Islet precursor cell (in vitro differentiated cells): ENCODE results near the gene FOXJ3.

Source experiments
- DNase-seq: peaks from one replicate; pipeline ENCODE4 v3.0.0-alpha.2; 2018

FOXJ3 gene

DNA sequence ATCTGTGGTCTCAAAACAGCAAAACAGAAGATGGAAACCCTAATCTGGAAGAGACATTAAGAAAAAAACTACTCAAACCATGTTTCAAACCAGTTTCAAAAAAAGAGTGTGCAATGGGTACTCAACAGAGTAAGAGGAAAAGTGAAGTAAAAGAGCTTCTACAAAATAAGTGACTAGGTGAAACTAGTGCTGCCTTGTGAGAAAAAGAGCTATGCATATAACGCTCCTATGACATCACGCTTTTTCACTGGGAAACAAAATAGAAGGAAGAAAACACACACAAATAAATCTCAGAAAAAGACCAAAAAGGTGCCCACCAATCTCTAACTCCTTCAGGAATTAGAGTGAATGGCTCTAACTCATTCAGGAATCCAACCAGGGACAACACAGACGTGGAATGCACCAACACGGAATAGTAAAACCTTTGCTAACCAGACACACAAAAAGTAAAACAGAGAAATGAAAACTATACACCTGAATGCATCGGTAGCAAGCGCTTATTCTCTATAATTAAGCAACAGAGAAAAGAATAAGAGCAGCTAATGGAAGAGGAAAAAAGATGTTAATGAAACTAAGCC, 1.3 kb downstream of the FOXJ3 start:
- no peak for DNase-seq

DNA sequence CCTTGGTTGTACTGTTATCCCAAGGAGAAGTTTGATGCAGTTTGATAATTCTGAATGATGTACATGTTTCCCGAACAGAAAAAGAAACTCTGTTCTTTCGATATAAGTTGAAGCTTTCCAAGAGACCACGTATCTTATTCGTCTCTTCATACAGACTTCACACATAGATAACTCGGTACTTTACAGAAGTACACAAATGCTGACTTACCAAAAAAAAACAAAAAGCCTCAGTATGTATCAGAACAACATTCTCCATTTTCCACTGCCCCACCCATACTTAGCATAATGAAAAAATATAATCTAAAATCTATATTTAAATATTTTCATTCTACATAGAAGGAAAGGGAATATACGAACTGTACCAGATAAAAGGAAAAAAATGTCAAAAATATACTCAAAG, 2.2 kb downstream of the FOXJ3 start:
- DNase-seq: no peak

DNA sequence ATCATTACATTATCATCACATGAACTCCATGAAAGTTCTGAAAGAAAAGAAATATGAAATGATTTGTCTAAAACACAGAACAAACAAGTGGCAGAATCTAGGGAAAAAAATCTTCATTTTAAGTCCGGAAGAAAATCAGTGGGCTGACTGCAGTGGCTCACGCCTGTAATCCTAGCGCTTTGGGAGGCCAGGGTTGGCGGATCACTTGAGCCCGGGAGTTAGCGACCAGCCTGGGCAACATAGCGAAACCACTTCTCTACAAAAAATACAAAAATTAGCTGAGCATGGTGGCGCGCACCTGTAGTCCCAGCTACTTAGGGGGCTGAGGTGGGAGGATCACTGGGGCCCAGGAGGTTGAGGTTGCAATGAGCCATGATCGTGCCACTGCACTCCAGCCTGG, 4.8 kb downstream of the FOXJ3 start:
- DNase-seq: no peak

GRCh38 chr1:42328916-42329496, 6.0 kb downstream of the FOXJ3 start:
- DNase-seq: no peak

DNA sequence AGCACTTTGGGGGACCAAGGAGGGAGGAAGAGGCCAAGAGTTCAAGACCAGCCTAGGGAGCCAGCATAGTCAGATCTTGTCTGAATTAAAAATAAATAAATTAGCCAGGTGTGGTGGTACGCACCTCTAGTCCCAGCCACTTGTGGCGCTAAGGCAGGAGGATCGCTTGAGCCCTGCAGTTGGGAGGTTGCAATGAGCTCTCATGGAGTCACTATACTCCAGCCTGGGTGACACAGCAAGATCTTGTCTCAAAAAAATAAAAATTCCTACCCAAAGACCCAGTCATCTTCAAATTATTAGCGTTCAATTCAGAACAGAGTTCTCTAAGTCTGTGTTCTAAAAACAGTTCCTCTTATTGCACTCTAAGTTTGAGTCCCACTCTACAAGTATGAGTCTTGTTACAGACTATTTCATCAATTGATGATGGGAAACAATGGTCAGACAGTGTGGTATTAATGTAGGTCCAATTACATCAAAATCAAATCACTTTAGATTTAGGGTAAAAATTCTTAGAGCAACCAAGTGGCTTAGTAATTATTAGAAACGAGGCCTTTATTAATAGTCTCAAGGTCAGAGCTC, 6.9 kb downstream of the FOXJ3 start:
- no peak for DNase-seq

GRCh38 chr1:42325014-42325402, 10.0 kb downstream of the FOXJ3 start:
- DNase-seq: no peak

GRCh38 chr1:42324398-42325013, 10.5 kb downstream of the FOXJ3 start:
- DNase-seq: no peak

DNA sequence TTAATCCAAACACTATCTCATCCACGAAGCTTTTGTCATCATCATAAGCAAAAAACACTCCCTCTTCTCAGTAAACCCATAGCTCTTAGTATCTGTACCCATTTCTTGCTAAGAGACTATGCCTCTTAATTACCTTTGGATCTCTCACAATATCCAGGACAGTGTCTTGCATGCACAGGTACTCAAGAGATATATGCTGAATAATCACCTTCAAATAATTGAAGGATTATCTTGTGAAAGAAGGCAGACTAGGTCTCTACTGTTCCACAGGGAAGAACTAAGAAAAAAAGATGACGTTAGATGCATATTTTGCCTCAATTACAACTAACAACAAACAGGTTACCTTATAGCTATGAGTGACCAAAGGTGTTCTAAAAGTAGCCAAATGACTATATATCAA, 11.5 kb downstream of the FOXJ3 start:
- no peak for DNase-seq

GRCh38 chr1:42322577-42322976, 12.5 kb downstream of the FOXJ3 start:
- DNase-seq: no peak

DNA sequence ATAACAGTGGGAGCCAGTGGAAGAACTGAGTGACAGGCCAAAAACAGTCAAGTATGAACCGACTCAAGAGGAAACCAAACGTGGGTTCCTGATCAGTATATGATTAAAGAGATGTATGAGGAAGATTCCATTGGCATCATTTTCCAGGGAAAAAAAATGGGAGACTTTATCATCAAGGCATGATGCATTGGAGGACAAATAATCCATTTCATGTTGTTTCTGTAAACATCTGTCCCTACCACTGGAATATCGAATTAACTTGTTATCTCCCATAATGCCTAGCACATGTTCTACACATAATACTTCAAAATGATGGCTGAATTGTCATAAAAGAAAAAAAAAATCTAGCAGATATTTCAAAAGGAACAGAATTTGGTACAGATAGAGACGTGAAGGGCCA, 13.3 kb downstream of the FOXJ3 start:
- DNase-seq: no peak

DNA sequence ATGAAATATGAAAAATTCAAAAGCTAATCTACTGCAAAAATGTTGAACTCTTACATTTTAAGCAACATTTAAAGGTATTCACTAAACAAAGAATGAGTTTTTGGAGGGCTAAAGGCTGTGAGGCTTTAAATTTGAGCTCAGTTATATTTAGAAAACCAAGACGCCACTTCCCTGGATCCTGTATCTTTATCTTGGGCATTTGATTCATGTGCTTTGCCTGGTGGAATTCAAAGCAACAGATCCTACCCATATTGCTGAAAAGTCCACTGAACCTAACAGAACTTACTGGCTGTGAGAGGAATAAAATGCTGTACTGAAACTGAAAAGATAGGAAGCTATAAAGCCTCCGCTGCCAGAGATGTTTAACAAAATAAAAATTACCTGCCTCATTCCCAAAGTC, 14.3 kb downstream of the FOXJ3 start:
- DNase-seq: no peak

DNA sequence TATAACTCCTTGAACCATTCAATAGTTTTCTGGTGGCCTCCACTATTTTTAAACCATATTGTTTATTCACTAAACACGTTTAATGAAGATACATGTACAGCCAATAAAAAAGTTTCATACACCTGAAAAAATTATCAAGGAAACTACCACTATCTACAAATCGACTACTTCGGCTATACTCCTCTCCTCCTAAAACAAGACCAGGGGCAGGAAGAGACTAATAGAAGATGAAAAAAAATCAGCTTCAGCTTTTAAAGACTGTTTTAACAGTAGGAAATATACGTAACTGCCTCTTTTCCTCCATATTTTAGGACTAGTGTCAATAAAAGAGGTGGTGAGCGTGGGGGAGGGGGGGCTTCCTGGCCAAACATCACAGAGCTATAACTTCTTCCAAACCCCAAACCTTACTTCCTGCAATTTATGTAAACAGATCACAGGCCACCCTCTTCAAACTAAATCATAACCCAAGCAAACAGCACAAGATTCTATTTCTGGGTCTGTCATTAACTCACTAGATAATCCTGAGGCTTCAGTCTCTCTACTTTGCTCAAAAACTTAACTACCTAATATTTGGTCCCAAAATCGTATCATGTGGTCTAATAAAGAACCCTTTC, 15.1 kb downstream of the FOXJ3 start:
- DNase-seq: no peak

- DNase-seq: no peak
Measured at GRCh38 chr1:42319128-42319851, 15.7 kb downstream of the FOXJ3 start.

GRCh38 chr1:42318601-42319000, 16.4 kb downstream of the FOXJ3 start:
- DNase-seq: no peak

DNA sequence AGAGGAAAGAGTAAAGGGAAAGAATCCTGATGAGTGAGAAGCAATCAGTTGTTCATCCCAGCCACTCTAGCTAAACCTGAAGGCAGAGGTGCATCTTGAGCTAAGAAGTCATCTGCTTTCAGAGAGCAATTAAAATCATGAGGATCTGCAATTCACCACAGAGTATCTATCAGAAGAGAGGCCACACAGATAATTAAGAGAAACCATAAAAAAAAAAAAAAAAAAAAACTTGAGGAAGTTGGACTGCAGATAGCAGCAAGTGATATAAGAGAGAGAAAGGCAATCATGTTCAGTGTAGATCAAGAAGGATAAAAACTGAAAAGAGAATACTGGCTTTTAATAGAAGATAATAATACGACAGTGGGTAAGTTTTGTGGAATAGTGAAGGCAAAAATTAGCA, 17.7 kb downstream of the FOXJ3 start:
- no peak for DNase-seq

GRCh38 chr1:42316292-42316691, 18.7 kb downstream of the FOXJ3 start:
- DNase-seq: no peak

DNA sequence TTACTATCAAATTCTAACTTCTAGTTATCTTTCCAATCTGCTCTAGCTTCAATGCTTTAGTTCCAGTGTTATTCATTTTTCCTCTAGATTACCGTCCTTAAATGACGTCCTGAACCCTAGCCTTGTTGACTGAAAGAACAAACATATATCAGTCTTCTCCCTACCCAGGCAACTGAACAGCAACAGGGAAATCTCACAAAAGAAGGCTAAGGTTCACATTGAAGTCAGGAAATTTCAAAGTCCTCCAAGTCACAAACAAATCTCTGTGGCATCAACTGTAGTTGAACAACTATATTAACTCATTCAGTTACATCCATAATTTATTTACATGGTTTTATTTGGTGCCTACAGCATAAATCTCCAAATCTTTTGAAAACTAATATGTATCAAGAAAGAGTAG, 19.5 kb downstream of the FOXJ3 start:
- no peak for DNase-seq

DNA sequence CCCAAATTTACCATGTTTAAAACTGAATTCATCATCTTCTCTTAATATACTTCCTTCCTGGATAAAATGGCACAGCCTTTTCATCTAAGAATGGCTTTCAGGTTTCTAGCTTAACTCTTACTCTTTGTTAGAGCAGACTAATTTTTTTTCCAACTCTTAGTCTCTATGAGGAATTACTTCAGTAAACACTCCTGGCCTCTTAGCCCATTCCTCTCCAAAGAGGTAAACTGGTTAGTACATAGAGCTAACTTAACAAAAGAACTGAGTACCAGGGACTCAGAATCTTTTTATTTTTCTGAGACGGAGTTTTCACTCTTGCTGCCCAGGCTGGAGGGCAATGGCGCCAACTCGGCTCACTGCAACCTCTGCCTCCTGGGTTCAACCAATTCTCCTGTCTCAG, 21.1 kb downstream of the FOXJ3 start:
- DNase-seq: no peak

- DNase-seq: no peak
Measured at GRCh38 chr1:42312576-42313212, 22.3 kb downstream of the FOXJ3 start.

GRCh38 chr1:42311897-42312296, 23.1 kb downstream of the FOXJ3 start:
- no peak for DNase-seq

GRCh38 chr1:42311138-42311537, 23.9 kb downstream of the FOXJ3 start:
- DNase-seq: no peak

- DNase-seq: no peak
Measured at GRCh38 chr1:42306977-42307376, 28.1 kb downstream of the FOXJ3 start.

GRCh38 chr1:42305639-42306038, 29.4 kb downstream of the FOXJ3 start:
- no peak for DNase-seq
